HG02870 (cell line): ENCODE data around the gene BMPER.

ENCODE experiments used
- ATAC-seq: cut with Tn5 transposase; IDR thresholded peaks from one replicate; pipeline ENCODE4 v1.9.1; 2021; ENCODE audit warnings: mild to moderate bottlenecking, moderate library complexity; ENCODE audit not compliant: unreplicated experiment

BMPER gene

GRCh38 chr7:33921216-33921938, 16.0 kb downstream of the BMPER start:
- no peak for ATAC-seq

GRCh38 chr7:33922820-33923219, 17.5 kb downstream of the BMPER start:
- ATAC-seq: no peak

- no peak for ATAC-seq
Measured at GRCh38 chr7:33923440-33924229, 18.3 kb downstream of the BMPER start.

DNA sequence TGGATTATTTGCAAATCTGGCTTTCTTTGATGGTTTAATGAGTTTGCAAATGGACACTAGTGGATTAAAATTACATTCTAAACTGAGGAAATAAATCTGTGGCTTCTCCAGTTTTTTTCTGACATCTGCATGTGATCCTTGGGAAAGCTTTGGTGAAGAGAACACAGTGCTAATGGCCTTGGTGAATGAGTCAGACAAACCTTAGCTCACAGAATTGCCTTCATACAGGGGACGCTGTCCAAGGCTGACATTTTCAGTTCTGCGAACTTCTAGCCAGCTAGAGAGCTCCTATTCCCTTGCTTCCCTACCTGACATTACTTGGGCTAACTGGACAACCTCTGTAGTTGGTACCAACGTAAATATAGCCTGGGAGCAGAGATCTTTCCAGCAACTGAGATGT, 21.2 kb downstream of the BMPER start:
- ATAC-seq: no peak

- no peak for ATAC-seq
Measured at GRCh38 chr7:33928986-33929385, 23.6 kb downstream of the BMPER start.

- ATAC-seq: no peak
Measured at GRCh38 chr7:33932221-33932620, 26.9 kb downstream of the BMPER start.

DNA sequence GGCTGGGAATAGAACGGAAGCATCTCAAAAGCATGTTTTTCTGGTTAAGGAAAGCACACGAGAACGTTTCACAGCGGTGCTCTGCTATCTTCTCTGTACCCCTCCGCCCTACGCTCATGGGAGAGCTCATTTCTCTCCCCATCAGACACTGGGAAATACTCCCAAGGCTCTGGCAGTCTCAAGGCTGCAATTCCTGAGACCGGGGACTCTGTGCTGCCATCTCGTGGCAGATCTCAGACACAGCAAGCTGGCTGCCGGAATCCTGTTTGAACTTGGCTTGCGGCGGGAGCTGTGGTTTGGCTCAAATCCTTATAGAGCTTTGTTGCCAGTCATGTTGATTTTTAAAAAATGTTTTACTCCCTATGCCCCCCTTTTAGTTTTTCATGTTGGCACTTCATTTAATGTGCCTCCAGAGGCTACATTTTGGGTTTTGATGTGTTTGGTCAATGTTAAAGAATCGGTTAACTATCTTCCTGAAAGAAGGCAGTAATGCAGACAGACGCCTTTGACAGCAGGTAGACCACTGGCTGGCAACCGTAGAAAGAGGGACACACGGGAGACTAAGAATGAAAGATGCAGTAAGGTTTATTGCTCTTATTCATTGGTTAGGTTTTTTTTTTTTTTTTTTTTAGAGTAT, 27.6 kb downstream of the BMPER start:
- ATAC-seq: peak; percentile 77

- no peak for ATAC-seq
Measured at GRCh38 chr7:33933611-33934281, 28.4 kb downstream of the BMPER start.

DNA sequence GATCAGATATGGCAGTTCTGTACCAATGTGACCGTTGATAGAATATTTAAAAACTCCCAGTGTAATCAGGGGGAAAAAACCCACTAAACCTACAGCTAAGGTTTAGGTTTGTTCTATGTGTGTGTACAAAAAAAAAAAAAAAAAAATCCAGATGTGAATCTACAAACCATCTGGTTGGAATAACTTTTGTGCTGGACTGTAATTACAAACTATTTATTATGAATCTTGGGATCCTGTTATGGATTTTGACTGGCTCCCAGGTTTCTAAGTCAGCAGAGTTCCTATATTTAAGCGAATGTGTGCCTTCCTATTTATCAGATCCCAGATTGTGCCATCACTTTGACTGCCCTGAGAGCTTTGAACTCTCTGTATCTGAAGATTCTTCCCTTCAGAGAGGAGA, 29.1 kb downstream of the BMPER start:
- ATAC-seq: no peak

DNA sequence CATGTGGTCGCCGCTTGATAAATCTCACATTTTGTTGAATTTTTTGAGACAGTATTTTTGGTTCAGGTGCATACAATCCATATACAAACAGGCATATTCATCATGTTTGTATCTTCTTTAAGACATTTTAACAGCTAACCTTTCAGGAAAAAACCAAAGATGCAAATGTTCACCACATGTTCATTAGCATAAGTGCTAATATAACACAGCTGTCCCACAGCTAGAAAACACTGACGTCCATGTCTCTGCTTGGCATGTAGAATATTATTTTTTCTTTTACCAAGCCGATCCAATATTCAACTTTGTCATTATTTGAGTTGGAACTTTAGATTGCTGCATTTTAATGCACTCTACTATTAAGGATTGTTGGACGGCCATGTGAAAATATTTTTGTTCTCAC, 31.2 kb downstream of the BMPER start:
- no peak for ATAC-seq

GRCh38 chr7:33937871-33938270, 32.5 kb downstream of the BMPER start:
- ATAC-seq: no peak

GRCh38 chr7:33939121-33939520, 33.8 kb downstream of the BMPER start:
- ATAC-seq: no peak

DNA sequence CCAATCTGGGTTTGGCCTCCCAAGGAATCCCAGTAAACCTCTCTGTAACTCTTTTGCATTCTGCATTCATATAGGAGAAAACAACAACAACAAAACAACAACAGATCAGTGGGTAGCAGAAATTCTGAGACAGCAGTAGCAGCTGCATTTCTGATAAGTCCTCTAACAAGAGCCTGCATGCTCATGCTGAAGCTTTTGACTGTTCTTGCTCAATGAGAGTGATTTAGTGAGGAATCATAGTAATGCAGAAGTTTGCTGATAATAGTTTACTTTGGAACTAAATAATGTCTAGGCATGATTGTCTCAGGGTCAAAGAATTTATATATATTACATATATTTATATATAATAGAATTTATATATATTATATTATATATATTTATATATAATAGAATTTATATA, 35.2 kb downstream of the BMPER start:
- ATAC-seq: no peak

DNA sequence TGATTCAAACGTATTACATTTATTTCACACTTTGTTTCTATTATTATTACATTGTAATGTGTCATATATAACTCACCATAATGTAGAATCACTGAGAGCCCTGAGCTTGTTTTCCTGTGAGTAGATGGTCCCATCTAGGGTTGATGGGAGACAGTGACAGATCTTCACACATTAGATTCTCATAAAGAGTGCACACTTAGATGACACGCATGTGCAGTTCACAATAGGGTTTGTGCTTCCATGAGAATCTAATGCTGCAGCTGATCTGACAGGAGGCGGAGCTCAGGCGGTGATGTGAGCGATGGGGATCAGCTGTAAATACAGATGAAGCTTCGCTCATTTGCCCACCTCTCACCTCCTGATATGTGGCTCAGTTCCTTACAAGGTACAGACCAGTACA, 36.1 kb downstream of the BMPER start:
- no peak for ATAC-seq

DNA sequence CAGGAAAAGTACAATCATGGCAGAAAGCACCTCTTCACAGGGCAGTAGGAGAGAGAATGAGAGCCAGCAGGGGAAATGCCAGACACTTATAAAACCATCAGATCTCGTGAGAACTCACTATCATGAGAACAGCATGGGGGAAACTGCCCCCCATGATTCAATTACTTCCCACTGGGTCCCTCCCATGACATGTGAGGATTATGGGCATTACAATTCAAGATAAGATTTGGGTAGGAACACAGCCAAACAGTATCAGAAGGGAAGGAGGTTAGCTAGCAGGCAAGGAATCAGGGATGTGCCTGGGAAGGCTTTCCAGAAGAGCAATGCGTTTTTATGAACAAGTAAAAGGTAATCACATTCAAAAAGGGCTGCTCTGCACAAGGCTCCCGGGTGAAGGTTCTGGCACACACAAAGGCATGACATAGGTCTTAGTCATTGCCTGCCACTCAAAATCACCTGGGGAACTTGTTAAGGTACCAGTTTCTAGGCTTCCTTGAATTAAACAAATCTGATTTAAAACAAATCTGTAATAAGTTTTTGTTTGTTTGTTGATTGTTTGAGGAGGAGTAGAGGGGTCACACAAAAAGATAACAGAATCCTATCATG, 40.9 kb downstream of the BMPER start:
- no peak for ATAC-seq

DNA sequence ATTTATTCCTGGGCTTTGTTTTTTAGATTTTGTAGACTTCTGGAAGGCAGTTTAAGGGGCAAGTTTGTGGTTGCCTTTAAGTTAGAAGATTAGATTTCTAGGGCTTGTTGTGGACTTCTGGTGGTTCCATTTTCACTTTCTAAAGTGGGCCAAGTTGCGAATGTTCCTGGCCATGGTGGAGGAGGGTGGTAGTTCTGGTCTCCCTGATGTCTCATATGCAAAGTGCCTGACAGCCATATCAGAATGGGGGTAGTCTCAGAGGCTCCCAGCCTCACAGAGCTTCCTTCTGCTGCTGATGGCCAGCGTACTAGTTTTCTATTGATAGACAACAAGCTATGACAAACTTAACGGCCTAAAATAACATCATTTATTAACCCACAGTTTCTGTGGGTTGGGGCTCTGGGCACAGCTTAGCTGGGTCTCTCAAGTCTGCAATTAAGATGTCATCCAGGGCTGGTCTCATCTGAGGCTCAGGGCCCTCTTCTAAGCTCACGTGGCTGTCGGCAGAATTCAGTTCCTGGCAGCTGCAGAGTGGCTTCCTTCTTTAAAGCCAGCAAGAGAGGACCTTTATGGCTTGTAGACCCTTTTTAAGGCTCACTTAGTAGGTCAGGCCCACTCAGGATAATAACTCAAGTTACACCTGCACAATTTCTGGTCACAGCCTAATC, 44.8 kb downstream of the BMPER start:
- ATAC-seq: no peak

DNA sequence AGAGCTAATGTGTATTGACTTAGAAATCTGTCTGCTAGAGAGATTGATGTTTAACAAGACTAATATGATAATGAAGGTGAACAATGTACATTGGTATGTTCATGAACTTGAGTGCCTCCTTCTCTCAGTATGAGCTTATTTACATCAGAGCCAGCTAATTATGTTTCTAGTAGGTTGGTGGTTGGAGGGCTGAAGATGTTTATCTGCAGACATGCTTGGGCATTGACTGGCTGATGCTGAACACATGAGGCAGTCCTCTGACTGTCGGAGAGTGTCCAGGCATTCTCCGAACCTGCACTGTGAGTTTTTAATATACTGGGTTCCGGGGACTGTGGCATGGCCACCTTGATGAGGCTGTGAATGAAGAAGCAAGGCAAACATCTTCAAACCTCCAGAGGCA, 47.5 kb downstream of the BMPER start:
- no peak for ATAC-seq

- ATAC-seq: no peak
Measured at GRCh38 chr7:33958104-33958503, 52.8 kb downstream of the BMPER start.

- no peak for ATAC-seq
Measured at GRCh38 chr7:33959676-33960075, 54.3 kb downstream of the BMPER start.

DNA sequence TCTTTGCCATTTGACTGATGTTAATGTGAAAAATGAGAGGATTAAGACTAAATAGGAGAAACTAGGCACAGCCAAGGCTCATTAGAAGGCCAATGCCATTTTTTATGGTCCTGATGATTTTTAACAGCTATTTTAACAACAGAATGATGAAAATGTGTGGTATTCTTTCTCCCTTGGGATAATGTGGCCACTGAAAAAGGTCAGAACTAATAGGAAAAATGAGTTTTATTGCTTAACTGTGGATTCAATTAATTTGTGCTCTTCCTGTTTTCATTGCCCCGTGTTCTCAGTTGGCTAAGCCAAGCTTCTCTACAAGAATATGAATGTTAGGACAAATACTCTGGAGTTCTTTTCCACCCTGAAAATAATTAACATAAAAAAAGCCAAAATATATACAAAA, 56.6 kb downstream of the BMPER start:
- ATAC-seq: no peak
